Glomerular endothelial cell (primary cell): ENCODE data around the gene ALG10B. TPM values are rescaled to one million over a fixed set of nuclear protein-coding genes. Genes with fewer than 3 reads are reported as not detected.

Experiments used
- DNase-seq: peaks from one replicate; pipeline ENCODE4 v3.0.0-alpha.2; 2011; ENCODE audit warnings: low read depth, low spot score; ENCODE audit errors: extremely low read depth
- total RNA-seq: library from RNA; depleted of rRNA; stranded (reverse); fragments of >200 nt; gene quantifications from 2 replicates; pipeline ENCODE4 v1.2.3, GENCODE V29; 2015

ALG10B gene
- total RNA-seq, 1 donor from 2014 or later = 4.1 TPM

DNA sequence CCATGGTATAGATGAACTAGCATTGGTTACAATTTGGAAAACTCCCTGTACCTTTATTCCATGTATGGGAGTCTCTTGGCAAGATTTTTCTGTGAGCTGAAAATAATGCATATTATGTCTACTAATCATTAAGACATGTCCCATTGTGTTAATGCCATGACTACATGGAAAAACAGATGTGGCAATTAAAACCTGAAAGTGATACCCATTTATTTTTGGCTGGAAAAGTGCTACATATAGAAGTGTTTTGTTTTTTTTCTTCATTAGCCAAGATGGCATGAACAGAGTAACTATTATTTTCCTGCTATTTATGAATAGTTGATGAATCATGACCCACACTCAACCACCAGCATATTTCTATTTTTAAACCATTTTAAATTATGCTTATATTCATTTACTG is 58.2 kb downstream of the ALG10B start:
- no peak for DNase-seq
